Fibroblast of lung (primary cell): ENCODE results near the gene DSC1. TPM values are rescaled to one million over a fixed set of nuclear protein-coding genes. Genes with fewer than 3 reads are reported as not detected.

Source experiments
- DNase-seq, 2 donors: peaks; one replicate each; pipeline versions ENCODE4 v3.0.0 to v3.0.0-alpha.2; 2010; ENCODE audit warnings: low read depth in 2 of 2
- H2AFZ ChIP-seq: 2 replicates; pipeline ENCODE4 v1.5.1; 2012; ENCODE audit warnings: low read length, control low read depth, inconsistent platforms
- H3K27ac ChIP-seq: 2 replicates; pipeline ENCODE4 v1.5.1; 2011; ENCODE audit warnings: low read length, control low read depth; ENCODE audit not compliant: insufficient read depth
- H3K27me3 ChIP-seq: 2 replicates; pipeline ENCODE4 v1.5.1; 2011; ENCODE audit warnings: mild to moderate bottlenecking, low read length; ENCODE audit not compliant: control insufficient read depth, insufficient read depth
- H3K36me3 ChIP-seq: 2 replicates; pipeline ENCODE4 v1.5.1; 2011; ENCODE audit warnings: low read length; ENCODE audit not compliant: control insufficient read depth, insufficient read depth
- H3K4me1 ChIP-seq: 2 replicates; pipeline ENCODE4 v1.5.1; 2011; ENCODE audit warnings: low read length; ENCODE audit not compliant: control insufficient read depth, insufficient read depth; ENCODE audit errors: extremely low read depth
- H3K4me2 ChIP-seq: 2 replicates; pipeline ENCODE4 v1.5.1; 2011; ENCODE audit warnings: low read length, control low read depth; ENCODE audit not compliant: insufficient read depth; ENCODE audit errors: extremely low read depth
- H3K4me3 ChIP-seq, 4 experiments: fragments of 200-600 bp in 1 of 4; sonication (generic) in 1 of 4; replicated peaks in 1 of 4; 2 replicates each; pipeline ENCODE4 v1.5.1; 2011 to 2016; ENCODE audit warnings: low read length in 4 of 4, low read depth in 3 of 4, mild to moderate bottlenecking in 3 of 4, control low read depth in 2 of 4, inconsistent platforms in 1 of 4, mixed read lengths in 1 of 4; ENCODE audit not compliant: insufficient read depth in 1 of 4; ENCODE audit errors: control extremely low read depth in 1 of 4
- H3K79me2 ChIP-seq: 2 replicates; pipeline ENCODE4 v1.5.1; 2012; ENCODE audit warnings: mild to moderate bottlenecking, low read length, inconsistent platforms; ENCODE audit not compliant: control insufficient read depth, insufficient read depth
- H3K9ac ChIP-seq: 2 replicates; pipeline ENCODE4 v1.5.1; 2011; ENCODE audit warnings: mild to moderate bottlenecking, low read length, control low read depth; ENCODE audit not compliant: insufficient read depth
- H3K9me3 ChIP-seq: 2 replicates; pipeline ENCODE4 v1.5.1; 2012; ENCODE audit warnings: low read depth, low read length; ENCODE audit not compliant: control insufficient read depth, insufficient read depth
- H4K20me1 ChIP-seq: 2 replicates; pipeline ENCODE4 v1.5.1; 2011; ENCODE audit warnings: low read length; ENCODE audit not compliant: control insufficient read depth, insufficient read depth; ENCODE audit errors: extremely low read depth
- CTCF ChIP-seq, 2 donors: IDR thresholded peaks in 1 of 2; conservative IDR thresholded peaks in 1 of 2; 1 replicate in 1 of 2; 2 replicates in 1 of 2; pipeline ENCODE4 v1.5.1; 2011 to 2012; ENCODE audit warnings: low read length in 2 of 2, control low read depth in 1 of 2, inconsistent platforms in 1 of 2, low read depth in 1 of 2, mild to moderate bottlenecking in 1 of 2
- EZH2 ChIP-seq: IDR thresholded peaks from 2 replicates; pipeline ENCODE4 v1.5.1; 2012; ENCODE audit warnings: low read length, control low read depth, mild to moderate bottlenecking; ENCODE audit errors: missing control alignments
- polyA plus RNA-seq, 2 donors: library from polyadenylated mRNA; depleted of rRNA in 1 of 2; stranded (reverse) in 1 of 2; unstranded in 1 of 2; fragments of >200 nt; gene quantifications; 2 replicates each; pipeline ENCODE4 v1.2.1, GENCODE V29; 2011 to 2012; ENCODE audit warnings: missing spikeins in 1 of 2
- total RNA-seq: library from RNA; depleted of rRNA; stranded (reverse); fragments of >200 nt; gene quantifications from 2 replicates; pipeline ENCODE4 v1.2.1, GENCODE V29; 2014

The DSC1 gene
- total and polyA plus RNA-seq, 2 donors (not counting 1 experiment from before 2014, with no cell fraction given): not detected

GRCh38 chr18:31120594-31120993 lies 42.1 kb downstream of the DSC1 start:
- no peak overlapping the region for H3K4me2 ChIP-seq
- no peak overlapping the region for H3K4me3 ChIP-seq
- TF ChIP-seq EZH2: no peak
- TF ChIP-seq CTCF (conservative IDR thresholded peaks at IDR 0.05 in 1 of 2, IDR thresholded peaks at IDR 0.05 in 1 of 2; ENCODE audit: low read depth in 1 of 2, low read length in 2 of 2): no peak
- DNase-seq: no peak
- no peaks in the 10 kb centered on the region for H3K4me1 ChIP-seq
- no peak overlapping the region for H3K9ac ChIP-seq
- H3K36me3 ChIP-seq: no peaks in the 10 kb centered on the region
- H3K27me3 ChIP-seq: no peaks in the 10 kb centered on the region
- no peak overlapping the region for H3K27ac ChIP-seq
- H3K9me3 ChIP-seq: no peaks in the 10 kb centered on the region
- H4K20me1 ChIP-seq: no peaks in the 10 kb centered on the region
- no peak overlapping the region for H2AFZ ChIP-seq
- no peaks in the 10 kb centered on the region for H3K79me2 ChIP-seq

DNA sequence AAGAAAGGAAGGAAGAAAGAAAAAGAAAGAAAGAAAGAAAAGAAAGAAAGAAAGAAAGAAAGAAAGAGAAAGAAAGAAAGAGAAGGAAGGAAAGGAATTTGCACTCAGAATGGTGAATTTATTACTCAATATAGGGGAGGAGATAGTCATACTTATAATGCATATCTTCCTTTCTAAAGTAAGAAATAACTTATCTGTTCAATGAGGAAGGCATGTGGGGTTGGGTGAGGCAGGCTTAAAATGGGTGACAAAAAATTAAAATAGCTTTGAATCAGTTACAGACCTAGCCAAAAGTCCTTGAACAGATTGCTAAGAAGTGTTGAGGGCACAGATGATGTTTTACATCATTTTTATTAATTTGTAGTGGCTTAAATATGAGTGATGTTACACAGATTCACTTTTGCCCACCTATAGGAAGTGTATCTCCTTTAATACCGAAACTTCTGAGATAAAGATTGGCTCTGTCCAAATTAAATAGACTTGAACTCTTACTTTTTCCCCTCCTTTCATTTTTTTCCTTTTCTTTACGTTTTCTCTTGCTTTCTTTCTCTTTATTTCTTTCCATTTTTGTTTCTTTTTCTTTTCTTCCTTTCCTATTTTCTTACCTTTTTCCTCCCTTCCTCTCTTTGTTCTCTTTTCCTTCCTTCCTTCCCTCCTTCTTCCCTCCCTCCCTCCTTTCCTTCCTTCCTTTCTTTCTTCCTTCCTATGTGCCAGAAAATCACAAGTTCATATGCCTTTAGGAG lies 45.6 kb downstream of the DSC1 start:
- Histone ChIP-seq H3K4me2 (no peak overlapping the region), H3K9ac (no peak overlapping the region), H3K27ac (no peak overlapping the region), H3K36me3 (no peaks in the 10 kb centered on the region), H3K4me1 (no peaks in the 10 kb centered on the region), H3K9me3 (no peaks in the 10 kb centered on the region), H4K20me1 (no peaks in the 10 kb centered on the region), H3K27me3 (no peaks in the 10 kb centered on the region), H3K4me3 (no peak overlapping the region), H2AFZ (no peak overlapping the region), H3K79me2 (no peaks in the 10 kb centered on the region)
- DNase-seq: no peak
- TF ChIP-seq EZH2 (no peak), CTCF (conservative IDR thresholded peaks at IDR 0.05 in 1 of 2, IDR thresholded peaks at IDR 0.05 in 1 of 2; ENCODE audit: low read depth in 1 of 2, low read length in 2 of 2) (no peak)

- no peak overlapping the region for H2AFZ ChIP-seq
- no peak overlapping the region for H3K4me3 ChIP-seq
- H3K4me1 ChIP-seq: no peaks in the 10 kb centered on the region
- no peak for TF ChIP-seq CTCF (conservative IDR thresholded peaks at IDR 0.05 in 1 of 2, IDR thresholded peaks at IDR 0.05 in 1 of 2; ENCODE audit: low read depth in 1 of 2, low read length in 2 of 2)
- no peak for TF ChIP-seq EZH2
- DNase-seq: no peak
- no peak overlapping the region for H3K27ac ChIP-seq
- H3K36me3 ChIP-seq: no peaks in the 10 kb centered on the region
- H3K4me2 ChIP-seq: no peak overlapping the region
- no peaks in the 10 kb centered on the region for H4K20me1 ChIP-seq
- H3K9me3 ChIP-seq: no peaks in the 10 kb centered on the region
- no peaks in the 10 kb centered on the region for H3K79me2 ChIP-seq
- no peaks in the 10 kb centered on the region for H3K27me3 ChIP-seq
- no peak overlapping the region for H3K9ac ChIP-seq
These were observed 49.9 kb downstream of the DSC1 start for GRCh38 chr18:31112804-31113203.
